SU-DHL-6 (cell line): Measurements from ENCODE around the gene UTP3.

Source experiments
- EZH2phosphoT487 ChIP-seq: fragments of 200-600 bp; sonication (generic), shearing (Covaris generic); conservative IDR thresholded peaks from 2 replicates; pipeline ENCODE4 v1.6.1; 2018; ENCODE audit warnings: mild to moderate bottlenecking, antibody characterized with exemption, low read length, moderate library complexity, mixed read lengths
- TF ChIP-seq, protein P1 (sequence below): fragments of 200-600 bp; sonication (generic); IDR thresholded peaks from one replicate; pipeline ENCODE4 v1.5.1; 2017; ENCODE audit warnings: antibody characterized with exemption, mild to moderate bottlenecking, low read length, moderate library complexity; ENCODE audit not compliant: insufficient read depth, poor library complexity, severe bottlenecking

DNA sequence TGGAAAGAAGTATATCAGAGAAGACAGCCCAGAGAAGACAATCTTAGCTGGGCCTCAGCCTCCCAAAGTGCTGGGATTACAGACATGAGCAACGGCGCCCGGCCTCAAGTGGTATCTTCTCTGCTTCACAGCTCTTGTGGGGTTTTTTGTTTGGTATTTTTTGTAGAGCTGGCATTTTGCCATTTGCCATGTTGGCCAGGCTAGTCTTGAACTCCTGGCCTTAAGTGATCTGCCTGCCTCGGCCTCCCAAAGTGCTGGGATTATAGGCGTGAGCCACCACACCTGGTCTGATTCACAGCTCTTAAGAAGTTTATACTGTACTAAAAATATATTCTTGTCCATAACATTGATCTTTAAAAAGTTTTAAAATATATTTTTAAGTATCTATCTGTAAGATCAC is 12.4 kb downstream of the UTP3 start:
- TF ChIP-seq, protein P1, sequence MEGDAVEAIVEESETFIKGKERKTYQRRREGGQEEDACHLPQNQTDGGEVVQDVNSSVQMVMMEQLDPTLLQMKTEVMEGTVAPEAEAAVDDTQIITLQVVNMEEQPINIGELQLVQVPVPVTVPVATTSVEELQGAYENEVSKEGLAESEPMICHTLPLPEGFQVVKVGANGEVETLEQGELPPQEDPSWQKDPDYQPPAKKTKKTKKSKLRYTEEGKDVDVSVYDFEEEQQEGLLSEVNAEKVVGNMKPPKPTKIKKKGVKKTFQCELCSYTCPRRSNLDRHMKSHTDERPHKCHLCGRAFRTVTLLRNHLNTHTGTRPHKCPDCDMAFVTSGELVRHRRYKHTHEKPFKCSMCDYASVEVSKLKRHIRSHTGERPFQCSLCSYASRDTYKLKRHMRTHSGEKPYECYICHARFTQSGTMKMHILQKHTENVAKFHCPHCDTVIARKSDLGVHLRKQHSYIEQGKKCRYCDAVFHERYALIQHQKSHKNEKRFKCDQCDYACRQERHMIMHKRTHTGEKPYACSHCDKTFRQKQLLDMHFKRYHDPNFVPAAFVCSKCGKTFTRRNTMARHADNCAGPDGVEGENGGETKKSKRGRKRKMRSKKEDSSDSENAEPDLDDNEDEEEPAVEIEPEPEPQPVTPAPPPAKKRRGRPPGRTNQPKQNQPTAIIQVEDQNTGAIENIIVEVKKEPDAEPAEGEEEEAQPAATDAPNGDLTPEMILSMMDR, result no peak
- TF ChIP-seq EZH2phosphoT487, result no peak
